Osteocyte (in vitro differentiated cells): ENCODE data around the gene FN1. TPM values are rescaled to one million over a fixed set of nuclear protein-coding genes. Genes with fewer than 3 reads are reported as not detected.

Source experiments
- DNase-seq: peaks from one replicate; pipeline ENCODE4 v3.0.0; 2021; ENCODE audit warnings: mixed read lengths; ENCODE audit not compliant: unreplicated experiment; ENCODE audit errors: extremely low spot score
- H3K27ac Mint-ChIP-seq: one replicate; pipeline ENCODE4 v1.8.0; 2021; ENCODE audit warnings: mild to moderate bottlenecking, mixed read lengths; ENCODE audit not compliant: unreplicated experiment
- H3K27me3 Mint-ChIP-seq: one replicate; pipeline ENCODE4 v1.8.0; 2021; ENCODE audit warnings: mixed read lengths; ENCODE audit not compliant: unreplicated experiment
- H3K36me3 Mint-ChIP-seq: one replicate; pipeline ENCODE4 v1.8.0; 2021; ENCODE audit warnings: mixed read lengths; ENCODE audit not compliant: unreplicated experiment
- H3K4me1 Mint-ChIP-seq: one replicate; pipeline ENCODE4 v1.8.0; 2021; ENCODE audit warnings: mixed read lengths; ENCODE audit not compliant: unreplicated experiment
- H3K4me3 Mint-ChIP-seq: one replicate; pipeline ENCODE4 v1.8.0; 2021; ENCODE audit warnings: mild to moderate bottlenecking, moderate library complexity, mixed read lengths; ENCODE audit not compliant: unreplicated experiment
- H3K9me3 Mint-ChIP-seq: one replicate; pipeline ENCODE4 v1.8.0; 2021; ENCODE audit warnings: mixed read lengths; ENCODE audit not compliant: unreplicated experiment
- total RNA-seq: library from RNA; stranded (reverse); gene quantifications from 2 replicates; pipeline ENCODE4 v1.2.1, GENCODE V29; 2021
- TF ChIP-seq, protein P1 (sequence below): fragments of 200-600 bp; sonication (generic); IDR thresholded peaks from 2 replicates; pipeline ENCODE4 v1.5.0; 2021; ENCODE audit warnings: antibody characterized with exemption, mild to moderate bottlenecking, moderate library complexity

FN1 gene
- total RNA-seq, 1 donor from 2014 or later: 16,854 TPM

DNA sequence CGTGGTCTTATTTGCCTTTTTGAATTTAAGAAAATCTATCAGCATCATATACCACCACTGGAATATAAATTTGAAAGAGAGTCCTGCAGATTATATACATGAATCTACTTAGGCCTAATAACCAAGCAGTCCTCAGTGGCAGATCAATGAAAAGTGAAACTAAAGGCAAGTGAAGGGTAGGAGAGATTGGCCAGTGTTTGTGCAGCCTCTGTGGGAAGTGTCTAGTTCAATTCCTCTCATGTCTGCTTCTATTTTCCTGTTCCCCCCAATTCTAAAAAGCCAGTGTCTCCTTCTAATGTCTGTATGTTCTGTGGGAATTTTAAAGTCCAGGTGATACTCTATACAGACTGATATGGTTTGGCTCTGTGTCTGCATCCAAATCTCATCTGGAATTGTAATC is 61.9 kb downstream of the FN1 start:
- Mint-ChIP-seq H3K27ac (peak overlapping the region; percentile 84), H3K4me1 (peaks cover 49% of the 10 kb centered on the region), H3K4me3 (no peak overlapping the region), H3K36me3 (peaks cover 86% of the 10 kb centered on the region), H3K27me3 (no peaks in the 10 kb centered on the region), H3K9me3 (no peaks in the 10 kb centered on the region)
- no peak for DNase-seq
- TF ChIP-seq, protein P1, sequence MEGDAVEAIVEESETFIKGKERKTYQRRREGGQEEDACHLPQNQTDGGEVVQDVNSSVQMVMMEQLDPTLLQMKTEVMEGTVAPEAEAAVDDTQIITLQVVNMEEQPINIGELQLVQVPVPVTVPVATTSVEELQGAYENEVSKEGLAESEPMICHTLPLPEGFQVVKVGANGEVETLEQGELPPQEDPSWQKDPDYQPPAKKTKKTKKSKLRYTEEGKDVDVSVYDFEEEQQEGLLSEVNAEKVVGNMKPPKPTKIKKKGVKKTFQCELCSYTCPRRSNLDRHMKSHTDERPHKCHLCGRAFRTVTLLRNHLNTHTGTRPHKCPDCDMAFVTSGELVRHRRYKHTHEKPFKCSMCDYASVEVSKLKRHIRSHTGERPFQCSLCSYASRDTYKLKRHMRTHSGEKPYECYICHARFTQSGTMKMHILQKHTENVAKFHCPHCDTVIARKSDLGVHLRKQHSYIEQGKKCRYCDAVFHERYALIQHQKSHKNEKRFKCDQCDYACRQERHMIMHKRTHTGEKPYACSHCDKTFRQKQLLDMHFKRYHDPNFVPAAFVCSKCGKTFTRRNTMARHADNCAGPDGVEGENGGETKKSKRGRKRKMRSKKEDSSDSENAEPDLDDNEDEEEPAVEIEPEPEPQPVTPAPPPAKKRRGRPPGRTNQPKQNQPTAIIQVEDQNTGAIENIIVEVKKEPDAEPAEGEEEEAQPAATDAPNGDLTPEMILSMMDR: no peak

DNA sequence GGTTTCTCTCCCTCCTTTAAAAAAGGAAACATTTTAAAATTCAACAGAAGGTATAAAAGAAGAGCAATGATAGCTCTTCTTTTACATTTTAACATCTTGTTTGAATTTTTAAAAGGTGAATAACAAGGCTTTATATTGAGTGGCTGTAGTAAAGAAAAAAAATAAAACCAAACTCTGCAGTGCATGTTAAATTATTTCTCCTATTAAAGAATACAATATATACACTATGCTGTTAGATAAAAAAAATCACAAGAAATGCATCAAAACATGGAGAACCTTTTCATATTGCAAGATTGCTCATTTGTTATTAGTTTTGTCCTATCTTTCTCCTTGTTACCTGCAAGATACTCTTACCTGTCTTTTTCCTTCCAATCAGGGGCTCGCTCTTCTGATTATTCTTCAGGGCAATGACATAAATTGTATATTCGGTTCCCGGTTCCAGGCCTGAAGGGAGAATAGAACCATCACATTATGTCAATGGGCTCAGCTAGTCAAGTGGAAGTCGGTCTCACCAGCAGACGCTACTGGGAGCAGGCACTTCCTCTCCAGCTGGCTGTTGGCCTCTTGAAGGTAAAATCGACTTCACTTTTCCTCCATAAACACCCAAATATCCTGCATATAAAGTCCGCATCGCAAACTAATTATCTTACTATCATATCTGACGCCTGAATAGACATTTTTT is 62.8 kb downstream of the FN1 start:
- Mint-ChIP-seq H3K27ac (peak overlapping the region; percentile 85), H3K36me3 (peaks cover 86% of the 10 kb centered on the region), H3K27me3 (no peaks in the 10 kb centered on the region), H3K4me3 (no peak overlapping the region), H3K4me1 (peaks cover 47% of the 10 kb centered on the region), H3K9me3 (no peaks in the 10 kb centered on the region)
- TF ChIP-seq, protein P1: no peak
- no peak for DNase-seq

DNA sequence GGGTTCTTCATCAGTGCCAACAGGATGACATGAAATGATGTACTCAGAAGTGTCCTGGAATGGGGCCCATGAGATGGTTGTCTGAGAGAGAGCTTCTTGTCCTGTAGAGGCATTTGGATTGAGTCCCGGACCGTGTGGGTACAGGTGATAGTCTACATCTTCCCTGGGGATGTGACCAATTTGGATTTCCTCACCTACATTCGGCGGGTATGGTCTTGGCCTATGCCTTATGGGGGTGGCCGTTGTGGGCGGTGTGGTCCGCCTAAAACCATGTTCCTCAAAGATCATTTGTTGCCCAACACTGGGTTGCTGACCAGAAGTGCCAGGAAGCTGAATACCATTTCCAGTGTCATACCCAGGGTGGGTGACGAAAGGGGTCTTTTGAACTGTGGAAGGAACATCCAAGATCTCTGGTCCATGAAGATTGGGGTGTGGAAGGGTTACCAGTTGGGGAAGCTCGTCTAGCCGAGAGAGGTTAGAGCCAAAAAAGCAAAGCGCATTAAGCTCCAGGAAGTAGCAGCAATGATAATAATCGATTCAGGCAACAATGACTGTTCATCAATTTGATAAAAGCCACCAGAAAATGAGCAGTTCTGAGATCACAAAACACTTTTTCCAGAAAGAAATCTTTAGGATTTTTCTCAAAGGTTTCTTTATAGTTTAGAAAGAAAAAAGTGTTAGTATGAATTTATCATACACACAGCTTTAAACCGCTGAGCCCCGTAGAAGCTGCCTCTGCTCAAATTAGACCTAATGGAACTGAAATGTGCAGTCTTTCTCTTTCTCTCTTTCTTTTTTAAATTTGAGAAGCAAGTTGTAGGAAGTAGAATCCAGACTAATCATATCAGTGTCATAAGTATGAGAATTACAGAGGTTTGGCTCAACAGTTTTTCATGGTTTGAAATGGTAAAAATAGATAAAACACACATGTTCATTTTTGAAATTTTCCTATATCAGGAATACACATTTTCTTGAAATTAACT is 63.7 kb downstream of the FN1 start:
- H3K4me1 Mint-ChIP-seq: peaks cover 51% of the 10 kb centered on the region
- peak overlapping the region; percentile 85 for H3K27ac Mint-ChIP-seq
- H3K4me3 Mint-ChIP-seq: no peak overlapping the region
- no peak for DNase-seq
- H3K36me3 Mint-ChIP-seq: peaks cover 87% of the 10 kb centered on the region
- no peaks in the 10 kb centered on the region for H3K9me3 Mint-ChIP-seq
- TF ChIP-seq, protein P1: no peak
- no peaks in the 10 kb centered on the region for H3K27me3 Mint-ChIP-seq

DNA sequence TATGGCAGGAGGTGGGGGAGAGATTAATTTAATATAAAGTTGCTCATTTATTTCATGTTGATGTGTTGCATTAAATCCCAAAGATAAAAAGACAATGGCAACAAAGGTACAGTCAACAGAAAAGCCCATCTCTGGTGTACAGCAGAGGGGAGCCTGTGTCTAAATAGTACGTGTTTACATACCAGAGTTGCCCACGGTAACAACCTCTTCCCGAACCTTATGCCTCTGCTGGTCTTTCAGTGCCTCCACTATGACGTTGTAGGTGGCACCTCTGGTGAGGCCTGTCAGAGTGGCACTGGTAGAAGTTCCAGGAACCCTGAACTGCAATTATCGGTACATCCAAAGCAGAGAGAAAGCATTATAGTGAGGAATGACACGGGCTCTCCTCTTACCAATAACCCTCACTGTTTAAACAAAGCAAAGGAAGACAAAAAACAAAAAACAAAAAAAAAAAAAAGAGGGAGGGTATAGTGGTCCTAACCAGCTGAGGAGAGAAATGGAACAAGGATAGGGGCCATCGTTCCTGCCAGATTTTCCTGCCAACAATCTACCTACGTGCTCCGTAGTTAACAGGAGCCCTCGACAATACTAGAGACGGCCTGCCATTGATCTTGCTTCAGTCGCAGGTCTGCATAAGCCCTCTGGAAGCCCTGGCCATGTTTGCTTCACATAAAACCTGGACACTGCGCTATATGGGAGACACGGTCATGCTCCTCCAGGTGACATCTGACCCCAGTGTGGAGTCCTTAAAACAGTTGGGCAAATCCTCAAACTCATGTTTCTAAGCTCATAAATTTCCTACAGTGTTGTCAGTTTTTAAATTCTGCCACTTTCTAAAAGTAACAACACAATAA is 65.5 kb downstream of the FN1 start:
- H3K27ac Mint-ChIP-seq: peak overlapping the region; percentile 85
- H3K36me3 Mint-ChIP-seq: peaks cover 87% of the 10 kb centered on the region
- H3K4me1 Mint-ChIP-seq: peaks cover 54% of the 10 kb centered on the region
- H3K9me3 Mint-ChIP-seq: no peaks in the 10 kb centered on the region
- H3K4me3 Mint-ChIP-seq: peak overlapping the region; percentile 39
- TF ChIP-seq, protein P1: no peak
- no peak for DNase-seq
- H3K27me3 Mint-ChIP-seq: no peaks in the 10 kb centered on the region
